ENCODE data around the gene RPP30. TPM values are rescaled to one million over a fixed set of nuclear protein-coding genes. Genes with fewer than 3 reads are reported as not detected.

Gene RPP30
- total and polyA plus RNA-seq, 2 donors from 2014 or later, result 26.5 to 42.9 TPM

- H3K9ac ChIP-seq (ENCODE audit: low read length in 3 of 3), result no peak overlapping the region
- no peak for TF ChIP-seq CTCF (IDR thresholded peaks at IDR 0.05; ENCODE audit: borderline replicate concordance, extremely low read depth, insufficient read depth)
- H3K27me3 ChIP-seq (ENCODE audit: control insufficient read depth, insufficient read depth, low read length), result no peaks in the 10 kb centered on the region
- intact Hi-C loops (cut with DNase I), result no loop called here
- H3K27ac ChIP-seq (ENCODE audit: low read depth in 2 of 2, low read length in 2 of 2), result no peak overlapping the region
- H3K36me3 ChIP-seq (ENCODE audit: control insufficient read depth in 2 of 3, insufficient read depth in 3 of 3, low read length in 3 of 3), result no peaks in the 10 kb centered on the region
- H3K4me3 ChIP-seq (ENCODE audit: low read length in 3 of 3), result no peak overlapping the region
- DNase-seq (no peak), FAIRE-seq (no peak)
- H3K4me1 ChIP-seq (ENCODE audit: control insufficient read depth in 2 of 3, insufficient read depth in 2 of 3, low read depth in 1 of 3, low read length in 3 of 3), result peaks cover 0 to 3% (median 3%) of the 10 kb centered on the region in 3 donors
- H3K9me3 ChIP-seq (ENCODE audit: control insufficient read depth in 2 of 3, insufficient read depth in 1 of 3, low read length in 3 of 3), result no peaks in the 10 kb centered on the region
Observed at GRCh38 chr10:90935581-90936275, 64.0 kb downstream of the RPP30 start.

- DNase-seq (no peak), FAIRE-seq (no peak)
- intact Hi-C loops (cut with DNase I), result no loop called here
- Histone ChIP-seq H3K9ac (ENCODE audit: low read length in 3 of 3) (no peak overlapping the region), H3K4me3 (ENCODE audit: low read length in 3 of 3) (no peak overlapping the region), H3K4me1 (ENCODE audit: control insufficient read depth in 2 of 3, insufficient read depth in 2 of 3, low read depth in 1 of 3, low read length in 3 of 3) (peaks cover 0 to 3% (median 2%) of the 10 kb centered on the region in 3 donors), H3K36me3 (ENCODE audit: control insufficient read depth in 2 of 3, insufficient read depth in 3 of 3, low read length in 3 of 3) (no peaks in the 10 kb centered on the region), H3K9me3 (ENCODE audit: control insufficient read depth in 2 of 3, insufficient read depth in 1 of 3, low read length in 3 of 3) (no peaks in the 10 kb centered on the region), H3K27me3 (ENCODE audit: control insufficient read depth, insufficient read depth, low read length) (no peaks in the 10 kb centered on the region), H3K27ac (ENCODE audit: low read depth in 2 of 2, low read length in 2 of 2) (no peak overlapping the region)
- TF ChIP-seq CTCF (IDR thresholded peaks at IDR 0.05; ENCODE audit: borderline replicate concordance, extremely low read depth, insufficient read depth), result no peak
Observed at GRCh38 chr10:90936276-90936659, 64.5 kb downstream of the RPP30 start.

GRCh38 chr10:90937645-90938258, 66.0 kb downstream of the RPP30 start:
- no peak overlapping the region for H3K27ac ChIP-seq (ENCODE audit: low read depth in 2 of 2, low read length in 2 of 2)
- no peaks in the 10 kb centered on the region for H3K9me3 ChIP-seq (ENCODE audit: control insufficient read depth in 2 of 3, insufficient read depth in 1 of 3, low read length in 3 of 3)
- intact Hi-C loops (cut with DNase I), result no loop called here
- DNase-seq, result no peak
- no peak overlapping the region for H3K4me3 ChIP-seq (ENCODE audit: low read length in 3 of 3)
- FAIRE-seq, result no peak
- H3K36me3 ChIP-seq (ENCODE audit: control insufficient read depth in 2 of 3, insufficient read depth in 3 of 3, low read length in 3 of 3), result no peaks in the 10 kb centered on the region
- no peak for TF ChIP-seq CTCF (IDR thresholded peaks at IDR 0.05; ENCODE audit: borderline replicate concordance, extremely low read depth, insufficient read depth)
- H3K4me1 ChIP-seq (ENCODE audit: control insufficient read depth in 2 of 3, insufficient read depth in 2 of 3, low read depth in 1 of 3, low read length in 3 of 3), result no peaks in the 10 kb centered on the region
- H3K9ac ChIP-seq (ENCODE audit: low read length in 3 of 3), result no peak overlapping the region
- no peaks in the 10 kb centered on the region for H3K27me3 ChIP-seq (ENCODE audit: control insufficient read depth, insufficient read depth, low read length)
